H9 (cell line): ENCODE data around the gene BCLAF1. TPM values are rescaled to one million over a fixed set of nuclear protein-coding genes. Genes with fewer than 3 reads are reported as not detected.

Experiments used
- DNase-seq: peaks from one replicate; pipeline ENCODE4 v3.0.0-alpha.2; 2017
- H2AFZ ChIP-seq: one replicate; pipeline ENCODE4 v1.6.1; 2013; ENCODE audit warnings: mild to moderate bottlenecking, low read length, control low read depth, moderate library complexity
- H2AK5ac ChIP-seq: 2 replicates; pipeline ENCODE4 v1.6.1; 2013; ENCODE audit warnings: low read length, control low read depth, mixed read lengths; ENCODE audit not compliant: insufficient read length
- H2BK120ac ChIP-seq: one replicate; pipeline ENCODE4 v1.6.1; 2013; ENCODE audit warnings: low read depth, mild to moderate bottlenecking, low read length, control low read depth, inconsistent platforms; ENCODE audit not compliant: poor library complexity, severe bottlenecking
- H2BK12ac ChIP-seq: 2 replicates; pipeline ENCODE4 v1.6.1; 2013; ENCODE audit warnings: low read length, control low read depth, mixed read lengths, low read depth; ENCODE audit not compliant: insufficient read length
- H2BK15ac ChIP-seq: 2 replicates; pipeline ENCODE4 v1.6.1; 2013; ENCODE audit warnings: low read depth, low read length, control low read depth
- H2BK20ac ChIP-seq: one replicate; pipeline ENCODE4 v1.6.1; 2013; ENCODE audit warnings: low read depth, mild to moderate bottlenecking, low read length, control low read depth, inconsistent platforms; ENCODE audit not compliant: poor library complexity, severe bottlenecking
- H2BK5ac ChIP-seq: 2 replicates; pipeline ENCODE4 v1.6.1; 2013; ENCODE audit warnings: low read length, control low read depth, mixed read lengths; ENCODE audit not compliant: insufficient read length
- H3K14ac ChIP-seq: 2 replicates; pipeline ENCODE4 v1.6.1; 2013; ENCODE audit warnings: low read length, control low read depth; ENCODE audit not compliant: insufficient read depth
- H3K18ac ChIP-seq: 2 replicates; pipeline ENCODE4 v1.6.1; 2013; ENCODE audit warnings: low read depth, mild to moderate bottlenecking, mixed read lengths, low read length, control low read depth; ENCODE audit not compliant: insufficient read length
- H3K23ac ChIP-seq: 2 replicates; pipeline ENCODE4 v1.6.1; 2013; ENCODE audit warnings: low read length, control low read depth, mixed read lengths, low read depth; ENCODE audit not compliant: insufficient read length
- H3K23me2 ChIP-seq: 2 replicates; pipeline ENCODE4 v1.6.1; 2013; ENCODE audit warnings: low read depth, mild to moderate bottlenecking, mixed read lengths, low read length, control low read depth; ENCODE audit not compliant: insufficient read length, poor library complexity, severe bottlenecking
- H3K27ac ChIP-seq: 2 replicates; pipeline ENCODE4 v1.5.1; 2013; ENCODE audit warnings: low read length, control low read depth, mixed read lengths, low read depth; ENCODE audit not compliant: insufficient read length
- H3K27me3 ChIP-seq: 2 replicates; pipeline ENCODE4 v1.6.1; 2013; ENCODE audit warnings: low read length, control low read depth, inconsistent platforms; ENCODE audit not compliant: insufficient read depth
- H3K4ac ChIP-seq: 2 replicates; pipeline ENCODE4 v1.6.1; 2013; ENCODE audit warnings: low read depth, mild to moderate bottlenecking, control low read depth, inconsistent platforms, low read length, moderate library complexity
- H3K4me1 ChIP-seq: 2 replicates; pipeline ENCODE4 v1.6.1; 2013; ENCODE audit warnings: low read length, control low read depth, inconsistent platforms; ENCODE audit not compliant: insufficient read depth
- H3K4me2 ChIP-seq: 2 replicates; pipeline ENCODE4 v1.6.1; 2013; ENCODE audit warnings: low read length, control low read depth, mixed read lengths; ENCODE audit not compliant: insufficient read length, insufficient read depth
- H3K56ac ChIP-seq: 2 replicates; pipeline ENCODE4 v1.6.1; 2013; ENCODE audit warnings: low read depth, mild to moderate bottlenecking, mixed read lengths, low read length, control low read depth; ENCODE audit not compliant: insufficient read length
- H3K79me1 ChIP-seq: 2 replicates; pipeline ENCODE4 v1.6.1; 2013; ENCODE audit warnings: low read depth, mild to moderate bottlenecking, moderate library complexity, low read length, control low read depth, inconsistent platforms; ENCODE audit not compliant: insufficient read depth, poor library complexity, severe bottlenecking
- H3K79me2 ChIP-seq: 2 replicates; pipeline ENCODE4 v1.6.1; 2013; ENCODE audit warnings: low read length, control low read depth, inconsistent platforms; ENCODE audit not compliant: insufficient read depth
- H3K9ac ChIP-seq: 2 replicates; pipeline ENCODE4 v1.6.1; 2013; ENCODE audit warnings: low read length, control low read depth, mixed read lengths; ENCODE audit not compliant: insufficient read length; ENCODE audit errors: extremely low read depth
- H3K9me3 ChIP-seq: one replicate; pipeline ENCODE4 v1.6.1; 2013; ENCODE audit warnings: low read depth, low read length, inconsistent platforms; ENCODE audit not compliant: control insufficient read depth
- H3T11ph ChIP-seq: one replicate; pipeline ENCODE4 v1.6.1; 2013; ENCODE audit warnings: mild to moderate bottlenecking, low read length, control low read depth, inconsistent platforms
- H4K20me1 ChIP-seq: one replicate; pipeline ENCODE4 v1.6.1; 2013; ENCODE audit not compliant: control insufficient read depth, insufficient read length, insufficient read depth
- H4K5ac ChIP-seq: 2 replicates; pipeline ENCODE4 v1.6.1; 2013; ENCODE audit warnings: low read depth, mild to moderate bottlenecking, mixed read lengths, low read length, control low read depth; ENCODE audit not compliant: insufficient read length
- H4K8ac ChIP-seq: replicated peaks from 2 replicates; pipeline ENCODE4 v1.6.1; 2013; ENCODE audit warnings: low read length, control low read depth, mixed read lengths, low read depth; ENCODE audit not compliant: insufficient read length
- H4K91ac ChIP-seq: 2 replicates; pipeline ENCODE4 v1.6.1; 2013; ENCODE audit warnings: low read depth, mild to moderate bottlenecking, moderate library complexity, mixed read lengths, low read length, control low read depth; ENCODE audit not compliant: insufficient read length
- H3K27ac Mint-ChIP-seq, 3 experiments: 2 replicates in 2 of 3; 3 replicates in 1 of 3; pipeline ENCODE4 v1.8.0; 2020 to 2021; ENCODE audit warnings: mixed read lengths in 3 of 3, mild to moderate bottlenecking in 1 of 3, moderate library complexity in 1 of 3
- H3K27me3 Mint-ChIP-seq: 2 replicates; pipeline ENCODE4 v1.8.0; 2021; ENCODE audit warnings: low read depth, mild to moderate bottlenecking, moderate library complexity, mixed read lengths
- H3K36me3 Mint-ChIP-seq, 3 experiments: 2 replicates in 2 of 3; 3 replicates in 1 of 3; pipeline ENCODE4 v1.8.0; 2020 to 2021; ENCODE audit warnings: low read depth in 3 of 3, mixed read lengths in 3 of 3; ENCODE audit not compliant: insufficient read depth in 1 of 3
- H3K4me1 Mint-ChIP-seq, 2 experiments: 2 replicates each; pipeline ENCODE4 v1.8.0; 2020; ENCODE audit warnings: mixed read lengths in 2 of 2
- H3K4me3 Mint-ChIP-seq, 2 experiments: 2 replicates in 1 of 2; 3 replicates in 1 of 2; pipeline ENCODE4 v1.8.0; 2020 to 2021; ENCODE audit warnings: mild to moderate bottlenecking in 2 of 2, mixed read lengths in 2 of 2, moderate library complexity in 1 of 2
- H3K9me3 Mint-ChIP-seq, 2 experiments: 2 replicates in 1 of 2; 3 replicates in 1 of 2; pipeline ENCODE4 v1.8.0; 2020; ENCODE audit warnings: mild to moderate bottlenecking in 2 of 2, mixed read lengths in 2 of 2, moderate library complexity in 1 of 2
- CTCF ChIP-seq: fragments of 200-600 bp; sonication (generic); conservative IDR thresholded peaks from 3 replicates; pipeline ENCODE4 v1.8.0; 2021; ENCODE audit warnings: antibody characterized with exemption, mild to moderate bottlenecking
- total RNA-seq: library from RNA; stranded (reverse); gene quantifications from 2 replicates; pipeline ENCODE4 v1.2.1, GENCODE V29; 2021

Gene BCLAF1
- total RNA-seq, 1 experiment from 2014 or later = 257 TPM

GRCh38 chr6:136307351-136307750 lies 17.7 kb upstream of the BCLAF1 start:
- Mint-ChIP-seq H3K9me3 (no peaks in the 10 kb centered on the region; a peak in 1 of 5 replicates), H3K4me3 (no peak overlapping the region), H3K27ac (no peak overlapping the region), H3K36me3 (no peaks in the 10 kb centered on the region), H3K4me1 (peaks cover 0 to 4% of the 10 kb centered on the region in 2 experiments; a peak in 3 of 4 replicates), H3K27me3 (peaks cover 4% of the 10 kb centered on the region; the same call in 1 of the 2 replicates)
- H3K56ac ChIP-seq = no peak overlapping the region
- H3K9me3 ChIP-seq = no peaks in the 10 kb centered on the region
- no peaks in the 10 kb centered on the region for H3K79me2 ChIP-seq
- H3K23ac ChIP-seq = no peak overlapping the region
- H3K27me3 ChIP-seq = no peaks in the 10 kb centered on the region
- H2BK120ac ChIP-seq = no peak overlapping the region
- H4K8ac ChIP-seq = no peak overlapping the region
- no peak overlapping the region for H4K5ac ChIP-seq
- H3K4me2 ChIP-seq = no peak overlapping the region
- no peak overlapping the region for H3T11ph ChIP-seq
- DNase-seq = no peak
- no peak overlapping the region for H3K14ac ChIP-seq
- no peak overlapping the region for H2BK15ac ChIP-seq
- no peaks in the 10 kb centered on the region for H3K23me2 ChIP-seq
- no peak overlapping the region for H2AFZ ChIP-seq
- H2BK20ac ChIP-seq = no peak overlapping the region
- no peak overlapping the region for H2AK5ac ChIP-seq
- H4K20me1 ChIP-seq = no peaks in the 10 kb centered on the region
- H3K4me1 ChIP-seq = no peaks in the 10 kb centered on the region
- no peaks in the 10 kb centered on the region for H3K79me1 ChIP-seq
- H3K9ac ChIP-seq = no peak overlapping the region
- H3K27ac ChIP-seq = no peak overlapping the region
- H3K18ac ChIP-seq = no peak overlapping the region
- TF ChIP-seq CTCF = no peak
- H3K4ac ChIP-seq = no peak overlapping the region
- H2BK5ac ChIP-seq = no peak overlapping the region
- H2BK12ac ChIP-seq = no peak overlapping the region
- no peak overlapping the region for H4K91ac ChIP-seq
